GM12864 (cell line): Measurements from ENCODE around the gene GOLGA3.

Experiments
- DNase-seq: peaks from one replicate; pipeline ENCODE4 v3.0.0-alpha.2; 2011; ENCODE audit warnings: low read depth
- H3K4me3 ChIP-seq: 2 replicates; pipeline ENCODE4 v1.5.1; 2011; ENCODE audit warnings: mild to moderate bottlenecking, low read depth, low read length, control low read depth
- TF ChIP-seq, protein P1 (sequence below): IDR thresholded peaks from 2 replicates; pipeline ENCODE4 v1.5.1; 2011; ENCODE audit warnings: low read depth, mild to moderate bottlenecking, moderate library complexity, low read length, control low read depth, inconsistent platforms; ENCODE audit errors: missing control alignments

The GOLGA3 gene

DNA sequence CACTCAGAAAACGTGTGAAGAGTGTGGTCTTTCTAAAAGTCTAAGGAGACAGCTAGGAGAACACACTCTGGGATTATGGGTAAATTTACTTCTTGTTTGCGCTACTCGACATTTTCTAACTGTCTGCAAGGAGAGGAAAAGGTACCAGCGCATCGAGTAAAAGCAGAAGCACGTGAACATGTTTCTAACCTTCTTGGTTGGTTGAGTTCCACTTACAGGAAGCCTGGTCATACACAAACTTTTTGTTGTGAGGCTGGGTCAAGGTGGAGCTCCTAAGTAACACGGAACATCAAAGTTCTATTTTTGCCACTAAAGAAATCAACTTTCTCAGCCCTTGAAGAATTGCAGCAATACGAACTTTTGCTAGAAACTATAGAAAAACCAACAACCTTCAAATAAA is 87.0 kb downstream of the GOLGA3 start:
- H3K4me3 ChIP-seq: no peak overlapping the region
- TF ChIP-seq, protein P1, sequence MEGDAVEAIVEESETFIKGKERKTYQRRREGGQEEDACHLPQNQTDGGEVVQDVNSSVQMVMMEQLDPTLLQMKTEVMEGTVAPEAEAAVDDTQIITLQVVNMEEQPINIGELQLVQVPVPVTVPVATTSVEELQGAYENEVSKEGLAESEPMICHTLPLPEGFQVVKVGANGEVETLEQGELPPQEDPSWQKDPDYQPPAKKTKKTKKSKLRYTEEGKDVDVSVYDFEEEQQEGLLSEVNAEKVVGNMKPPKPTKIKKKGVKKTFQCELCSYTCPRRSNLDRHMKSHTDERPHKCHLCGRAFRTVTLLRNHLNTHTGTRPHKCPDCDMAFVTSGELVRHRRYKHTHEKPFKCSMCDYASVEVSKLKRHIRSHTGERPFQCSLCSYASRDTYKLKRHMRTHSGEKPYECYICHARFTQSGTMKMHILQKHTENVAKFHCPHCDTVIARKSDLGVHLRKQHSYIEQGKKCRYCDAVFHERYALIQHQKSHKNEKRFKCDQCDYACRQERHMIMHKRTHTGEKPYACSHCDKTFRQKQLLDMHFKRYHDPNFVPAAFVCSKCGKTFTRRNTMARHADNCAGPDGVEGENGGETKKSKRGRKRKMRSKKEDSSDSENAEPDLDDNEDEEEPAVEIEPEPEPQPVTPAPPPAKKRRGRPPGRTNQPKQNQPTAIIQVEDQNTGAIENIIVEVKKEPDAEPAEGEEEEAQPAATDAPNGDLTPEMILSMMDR: no peak
- no peak for DNase-seq

DNA sequence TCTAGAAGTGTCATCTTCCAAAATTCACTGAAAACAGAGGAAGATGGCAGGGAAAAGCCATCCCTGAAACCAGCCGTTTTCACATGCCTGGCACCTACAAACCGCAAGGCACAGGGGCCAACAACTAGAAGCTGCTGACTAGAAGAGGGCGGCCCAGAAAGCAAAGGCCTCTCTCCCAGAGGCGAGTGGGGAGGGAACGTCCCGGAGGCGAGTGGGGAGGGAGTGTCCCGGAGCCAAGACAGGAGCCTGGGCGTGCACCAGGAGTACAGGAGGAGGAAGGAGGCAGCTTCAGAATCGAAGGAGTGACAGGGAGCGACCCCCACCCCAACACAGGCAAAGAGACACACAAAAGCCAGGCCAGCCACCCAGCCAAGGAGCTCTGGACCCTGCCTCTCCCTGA is 88.0 kb downstream of the GOLGA3 start:
- H3K4me3 ChIP-seq: no peak overlapping the region
- TF ChIP-seq, protein P1: no peak
- no peak for DNase-seq

DNA sequence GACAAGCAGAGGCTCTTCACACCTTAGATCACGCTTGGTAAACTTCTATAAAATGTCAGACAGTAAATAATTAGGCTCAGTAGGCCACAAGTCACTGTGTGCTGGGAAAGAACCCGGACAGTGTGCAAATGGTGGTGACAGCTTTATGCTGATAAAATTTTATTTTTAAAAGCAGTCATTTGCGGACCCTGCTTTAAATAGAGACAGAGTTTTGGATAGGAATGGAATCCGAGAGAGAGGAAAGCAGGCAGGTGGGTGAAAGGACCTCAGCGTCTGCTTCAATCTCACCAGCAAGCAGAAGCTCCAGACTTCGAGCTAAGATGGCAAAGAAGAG is 88.4 kb downstream of the GOLGA3 start:
- DNase-seq: no peak
- H3K4me3 ChIP-seq: no peak overlapping the region
- TF ChIP-seq, protein P1: no peak

DNA sequence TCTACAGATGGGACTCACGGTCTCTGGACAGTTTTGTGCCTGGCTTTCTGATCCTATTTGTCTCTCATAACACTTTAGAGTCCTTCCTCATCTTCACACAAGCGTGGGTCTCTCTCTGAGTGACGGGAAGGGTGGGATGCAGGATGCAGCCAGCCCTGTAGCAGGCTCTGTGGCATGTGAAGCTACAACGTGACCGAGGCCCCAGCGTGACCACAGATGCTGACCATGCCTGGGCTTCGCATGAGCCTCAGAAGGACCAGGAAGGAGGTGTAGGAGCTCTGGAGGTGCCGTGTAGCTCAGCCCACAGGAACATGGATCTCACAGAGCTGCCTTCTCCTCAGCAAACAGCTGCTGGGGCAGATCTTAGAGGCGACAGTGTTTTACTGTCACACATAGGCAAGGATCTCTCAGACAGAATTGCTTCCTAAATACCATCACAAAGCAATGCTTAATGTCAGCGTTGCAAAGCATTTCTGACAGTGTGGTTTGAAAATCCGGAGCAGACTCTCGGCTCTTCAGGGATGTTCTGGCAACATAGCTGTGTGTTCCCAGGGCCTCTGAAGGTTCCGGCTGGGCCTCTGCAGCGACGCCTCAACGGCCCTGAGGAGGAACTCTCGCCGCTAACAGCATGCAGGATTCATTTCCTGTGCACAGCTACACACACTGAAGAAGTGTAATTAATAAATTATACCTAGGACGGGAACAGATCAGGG is 88.9 kb downstream of the GOLGA3 start:
- TF ChIP-seq, protein P1: no peak
- DNase-seq: no peak
- no peak overlapping the region for H3K4me3 ChIP-seq

DNA sequence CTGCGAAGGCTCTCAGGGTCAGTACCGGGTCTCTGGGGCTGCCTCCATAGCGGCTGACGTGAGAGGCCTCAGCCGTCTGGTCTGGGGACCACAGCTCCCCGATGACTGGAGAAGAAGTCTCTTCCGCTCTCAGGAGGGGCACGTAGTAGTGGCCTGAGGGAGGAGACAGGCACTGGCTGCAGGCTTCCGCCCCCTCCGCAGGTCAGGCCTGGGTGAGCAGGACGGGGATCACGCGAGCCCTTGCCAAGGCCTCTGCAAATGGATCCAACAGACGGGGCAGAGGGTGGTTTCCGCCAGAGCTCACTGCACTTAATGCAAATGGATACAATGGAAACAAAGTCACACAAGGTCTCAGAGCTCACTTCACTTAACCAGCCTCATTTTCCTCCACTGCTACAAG is 91.8 kb downstream of the GOLGA3 start:
- no peak overlapping the region for H3K4me3 ChIP-seq
- no peak for DNase-seq
- TF ChIP-seq, protein P1: no peak

DNA sequence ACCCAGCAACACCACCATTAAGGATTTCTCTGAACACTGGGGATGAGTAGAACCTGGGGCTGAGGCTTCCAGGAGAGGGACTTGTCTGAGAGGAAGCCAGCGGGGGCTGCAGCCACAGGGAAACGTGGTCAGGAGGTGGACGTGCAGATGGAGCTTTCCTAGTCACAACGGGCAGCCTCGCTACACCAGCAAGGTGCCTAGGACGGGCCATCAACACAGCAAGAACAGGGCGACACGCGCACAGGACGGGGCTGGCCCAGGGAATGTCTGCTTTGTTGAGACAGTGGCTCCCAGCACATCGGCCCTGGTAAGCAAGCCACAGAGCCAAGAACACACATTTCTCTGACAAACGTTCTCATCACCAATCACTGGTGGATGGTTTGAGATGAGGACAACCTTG is 92.3 kb downstream of the GOLGA3 start:
- no peak for DNase-seq
- TF ChIP-seq, protein P1: no peak
- no peak overlapping the region for H3K4me3 ChIP-seq

DNA sequence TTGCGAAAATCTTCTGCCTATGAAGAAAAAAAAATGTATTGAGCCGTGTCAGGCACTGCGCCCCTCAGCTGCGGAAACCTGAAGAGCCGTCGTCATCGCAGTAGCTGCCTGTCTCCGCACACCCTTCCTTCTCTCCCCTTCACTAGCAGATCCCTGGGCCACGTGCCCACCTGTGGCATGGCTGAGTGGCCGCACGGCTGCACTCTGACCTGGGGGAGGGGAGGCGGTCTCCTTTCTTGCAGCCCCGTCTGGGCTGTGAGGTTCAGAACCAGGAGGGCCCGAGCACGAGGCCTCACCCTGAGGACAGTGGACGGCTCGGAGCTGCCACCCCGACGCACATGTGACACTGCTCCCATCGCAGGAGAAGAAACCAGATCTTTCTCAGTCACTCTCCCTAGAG is 93.2 kb downstream of the GOLGA3 start:
- TF ChIP-seq, protein P1: no peak
- no peak overlapping the region for H3K4me3 ChIP-seq

More for the DNA sequence above, 93.2 kb downstream of the GOLGA3 start:
- no peak for DNase-seq
